Lung (tissue), 12 donors: ENCODE results near the gene ZBTB46. TPM values are rescaled to one million over a fixed set of nuclear protein-coding genes. Genes with fewer than 3 reads are reported as not detected.

ENCODE experiments used
- ATAC-seq: fragments of 200-7000 bp; cut with Tn5 transposase; one replicate; pipeline ENCODE4 v1.9.1; 2020; ENCODE audit warnings: moderate number of reproducible peaks; ENCODE audit not compliant: insufficient read depth, low FRiP score
- DNase-seq, 3 donors: peaks; one replicate each; pipeline ENCODE4 v3.0.0-alpha.2; 2013 to 2017
- H3K27ac ChIP-seq, 2 donors: one replicate each; pipeline ENCODE4 v1.5.1; 2013; ENCODE audit warnings: mild to moderate bottlenecking in 2 of 2, moderate library complexity in 2 of 2, control low read depth in 1 of 2, inconsistent platforms in 1 of 2, low read depth in 1 of 2, low read length in 1 of 2
- H3K27me3 ChIP-seq, 3 donors: one replicate each; pipeline ENCODE4 v1.5.1; 2013; ENCODE audit warnings: low read length in 2 of 3; ENCODE audit not compliant: control insufficient read depth in 3 of 3, insufficient read depth in 3 of 3
- H3K36me3 ChIP-seq, 4 donors: one replicate each; pipeline ENCODE4 v1.5.1; 2013; ENCODE audit warnings: low read length in 4 of 4, mild to moderate bottlenecking in 1 of 4, moderate library complexity in 1 of 4; ENCODE audit not compliant: control insufficient read depth in 4 of 4, insufficient read depth in 4 of 4
- H3K4me1 ChIP-seq, 5 donors: one replicate each; pipeline ENCODE4 v1.5.1; 2013; ENCODE audit warnings: low read length in 5 of 5, mild to moderate bottlenecking in 2 of 5, moderate library complexity in 1 of 5; ENCODE audit not compliant: control insufficient read depth in 5 of 5, insufficient read depth in 5 of 5
- H3K4me3 ChIP-seq: one replicate; pipeline ENCODE4 v1.5.1; 2013; ENCODE audit warnings: mild to moderate bottlenecking, control low read depth, moderate library complexity
- H3K9ac ChIP-seq, 2 donors: one replicate each; pipeline ENCODE4 v1.5.1; 2013; ENCODE audit warnings: low read length in 2 of 2, control low read depth in 1 of 2; ENCODE audit not compliant: insufficient read depth in 1 of 2
- H3K9me3 ChIP-seq, 4 donors: one replicate each; pipeline ENCODE4 v1.5.1; 2013; ENCODE audit warnings: low read length in 3 of 4, mild to moderate bottlenecking in 1 of 4, moderate library complexity in 1 of 4; ENCODE audit not compliant: control insufficient read depth in 4 of 4, insufficient read depth in 3 of 4
- WGBS, 2 donors: extraction: QIAGEN DNeasy Blood & Tissue Kit; methylation state at CpG; one replicate each; pipeline ENCODE4 v1.1.7; 2013; 5-methylcytosine and 5-hydroxymethylcytosine counted together
- polyA plus RNA-seq, 2 donors: library from polyadenylated mRNA; stranded (reverse); fragments of 200-250 nt; gene quantifications; one replicate each; pipeline ENCODE4 v1.2.1, GENCODE V29; 2013
- total RNA-seq, 2 donors: library from RNA; depleted of rRNA in 1 of 2; stranded (reverse); fragments of >200 nt in 1 of 2; gene quantifications; one replicate each; pipeline ENCODE4 v1.2.1, GENCODE V29; 2014 to 2021
- TF ChIP-seq, protein P1 (sequence below): IDR thresholded peaks from 2 replicates; pipeline ENCODE4 v1.5.1; 2012; ENCODE audit warnings: mild to moderate bottlenecking; ENCODE audit errors: control extremely low read depth, extremely low read depth
- donor health status: control.
- donor health status: control.
- donor health status: Bipolar disorder and iron deficiency.
- donor health status: healthy.
- donor health status: DM: yes; HTN: yes; CAD: no.

ZBTB46 gene
- total and polyA plus RNA-seq, 4 donors, result 3.4 to 15.3 (median 7.6) TPM

- WGBS, 2 donors, result 3 to 4% methylated on average over 56 of the region's 56 CpGs
- peak overlapping the region; percentile 46 to 68 for H3K9ac ChIP-seq
- peak overlapping the region; percentile 94 to 95 for H3K27ac ChIP-seq
- DNase-seq, result no peak
- H3K9me3 ChIP-seq, result no peaks in the 10 kb centered on the region
- H3K4me3 ChIP-seq, result peak overlapping the region; percentile 94
- TF ChIP-seq, protein P1, sequence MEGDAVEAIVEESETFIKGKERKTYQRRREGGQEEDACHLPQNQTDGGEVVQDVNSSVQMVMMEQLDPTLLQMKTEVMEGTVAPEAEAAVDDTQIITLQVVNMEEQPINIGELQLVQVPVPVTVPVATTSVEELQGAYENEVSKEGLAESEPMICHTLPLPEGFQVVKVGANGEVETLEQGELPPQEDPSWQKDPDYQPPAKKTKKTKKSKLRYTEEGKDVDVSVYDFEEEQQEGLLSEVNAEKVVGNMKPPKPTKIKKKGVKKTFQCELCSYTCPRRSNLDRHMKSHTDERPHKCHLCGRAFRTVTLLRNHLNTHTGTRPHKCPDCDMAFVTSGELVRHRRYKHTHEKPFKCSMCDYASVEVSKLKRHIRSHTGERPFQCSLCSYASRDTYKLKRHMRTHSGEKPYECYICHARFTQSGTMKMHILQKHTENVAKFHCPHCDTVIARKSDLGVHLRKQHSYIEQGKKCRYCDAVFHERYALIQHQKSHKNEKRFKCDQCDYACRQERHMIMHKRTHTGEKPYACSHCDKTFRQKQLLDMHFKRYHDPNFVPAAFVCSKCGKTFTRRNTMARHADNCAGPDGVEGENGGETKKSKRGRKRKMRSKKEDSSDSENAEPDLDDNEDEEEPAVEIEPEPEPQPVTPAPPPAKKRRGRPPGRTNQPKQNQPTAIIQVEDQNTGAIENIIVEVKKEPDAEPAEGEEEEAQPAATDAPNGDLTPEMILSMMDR, result no peak
- ATAC-seq, result peak; percentile 44
- H3K27me3 ChIP-seq, result no peaks in the 10 kb centered on the region
- peaks cover 0 to 16% (median 8%) of the 10 kb centered on the region in 5 donors for H3K4me1 ChIP-seq
- H3K36me3 ChIP-seq, result peaks cover 4 to 36% (median 18%) of the 10 kb centered on the region in 4 donors
These were observed 124.1 kb downstream of the ZBTB46 start for GRCh38 chr20:63706852-63707557.

GRCh38 chr20:63706027-63706695 is 124.9 kb downstream of the ZBTB46 start:
- H3K36me3 ChIP-seq, result peaks cover under 1 to 33% (median 13%) of the 10 kb centered on the region in 4 donors
- ATAC-seq (no peak), DNase-seq (no peak)
- no peaks in the 10 kb centered on the region for H3K9me3 ChIP-seq
- TF ChIP-seq, protein P1, result no peak
- WGBS, 2 donors, result 80 to 92% methylated on average over 12 of the region's 12 CpGs
- peak overlapping the region; percentile 94 for H3K4me3 ChIP-seq
- H3K4me1 ChIP-seq, result peaks cover 0 to 16% (median 8%) of the 10 kb centered on the region in 5 donors
- peak overlapping the region; percentile 94 to 95 for H3K27ac ChIP-seq
- peak overlapping the region in 1 of 2 donors; percentile 68 for H3K9ac ChIP-seq
- H3K27me3 ChIP-seq, result no peaks in the 10 kb centered on the region

DNA sequence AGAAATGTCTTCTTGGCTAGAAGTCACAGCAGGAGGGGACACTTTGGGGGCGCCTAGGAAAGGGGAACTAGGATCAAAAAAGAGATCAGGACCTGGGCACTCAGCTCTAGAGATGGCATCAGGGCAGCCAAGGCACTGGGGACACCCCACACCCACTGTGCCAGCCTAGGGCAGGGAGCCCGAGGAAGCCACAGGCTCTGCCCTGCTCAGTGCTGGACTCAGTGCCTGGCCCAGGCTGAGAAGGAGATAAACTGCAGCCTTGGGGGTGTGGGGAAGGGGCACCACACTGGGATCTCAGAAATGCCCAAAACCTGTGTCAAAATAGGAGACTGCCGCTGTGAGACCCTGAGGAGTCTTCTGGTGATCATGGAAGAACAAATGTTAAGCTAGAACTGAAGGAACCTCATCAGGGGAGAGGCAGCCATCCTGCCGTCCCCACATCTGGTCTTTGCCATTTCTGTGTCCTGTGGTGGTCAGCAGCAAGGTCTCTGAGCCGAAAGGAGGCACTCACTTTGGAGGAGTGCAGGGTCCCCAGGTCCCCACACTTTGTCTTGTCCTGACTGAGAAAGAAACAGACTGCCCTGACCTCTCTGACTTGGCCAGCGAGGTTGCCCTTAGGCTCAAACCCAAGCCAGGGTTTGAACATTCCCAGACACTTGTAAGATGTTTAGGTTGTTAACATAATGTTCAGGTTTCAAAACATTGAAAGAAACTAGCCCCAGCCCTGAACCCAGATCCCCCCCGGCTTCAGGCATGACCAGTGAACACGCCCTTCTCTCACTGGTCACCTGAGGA is 125.6 kb downstream of the ZBTB46 start:
- H3K4me3 ChIP-seq, result no peak overlapping the region
- TF ChIP-seq, protein P1, result no peak
- H3K27ac ChIP-seq, result no peak overlapping the region
- WGBS, 2 donors, result 94% methylated on average over 8 of the region's 8 CpGs
- no peaks in the 10 kb centered on the region for H3K27me3 ChIP-seq
- DNase-seq, result no peak
- no peaks in the 10 kb centered on the region for H3K9me3 ChIP-seq
- ATAC-seq, result no peak
- H3K9ac ChIP-seq, result no peak overlapping the region
- H3K36me3 ChIP-seq, result peaks cover 0 to 30% (median 13%) of the 10 kb centered on the region in 4 donors
- peaks cover 0 to 16% (median 8%) of the 10 kb centered on the region in 5 donors for H3K4me1 ChIP-seq
